Measurements from ENCODE around the gene VGLL1.

The VGLL1 gene

GRCh38 chrX:136582624-136583023 lies 50.6 kb downstream of the VGLL1 start:
- no peak overlapping the region for H3K4me3 ChIP-seq (ENCODE audit: low read depth, low read length)
- no peak for DNase-seq (ENCODE audit: low read depth)
- no peak for TF ChIP-seq CTCF (conservative IDR thresholded peaks at IDR 0.05; ENCODE audit: low read depth, low read length)

DNA sequence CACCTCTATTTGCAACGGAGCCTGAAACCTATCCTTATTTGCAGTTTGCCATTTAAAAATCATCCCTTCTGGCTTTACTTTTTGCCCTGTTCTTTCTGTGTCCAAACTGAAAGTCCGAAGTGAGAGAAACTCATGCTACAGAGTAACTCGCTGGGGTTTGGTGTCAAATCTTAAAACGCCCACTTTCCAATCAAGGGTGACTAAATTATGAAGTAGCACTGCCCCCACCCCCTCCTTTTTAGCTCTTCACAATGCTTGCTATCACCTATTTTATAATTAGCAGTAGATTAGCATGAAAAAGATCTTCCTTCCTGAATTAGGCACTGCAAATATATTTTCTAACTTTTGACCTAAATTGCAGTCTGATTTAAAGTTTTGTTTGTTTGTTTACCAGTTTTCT lies 52.5 kb downstream of the VGLL1 start:
- DNase-seq (ENCODE audit: low read depth) = no peak
- H3K4me3 ChIP-seq (ENCODE audit: low read depth, low read length) = no peak overlapping the region
- TF ChIP-seq CTCF (conservative IDR thresholded peaks at IDR 0.05; ENCODE audit: low read depth, low read length) = no peak

DNA sequence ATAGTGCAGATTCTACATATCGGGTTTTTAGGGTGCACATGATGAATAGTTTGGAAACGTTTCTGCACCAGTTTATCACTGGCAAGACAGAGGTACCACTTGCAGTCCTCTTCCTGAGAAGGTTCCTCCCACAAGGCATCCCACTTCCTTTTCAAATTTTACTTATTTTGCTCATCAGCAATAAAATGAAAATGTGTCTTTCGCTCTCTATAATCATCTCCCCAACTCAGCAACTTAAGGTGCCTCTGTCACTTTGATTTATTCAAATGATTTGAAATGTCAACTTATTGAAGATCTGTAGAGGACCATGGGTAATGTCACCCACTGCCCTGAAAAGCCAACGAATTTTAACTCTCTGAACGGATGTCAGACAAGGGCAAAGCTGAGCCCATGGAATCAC lies 53.2 kb downstream of the VGLL1 start:
- no peak for TF ChIP-seq CTCF (conservative IDR thresholded peaks at IDR 0.05; ENCODE audit: low read depth, low read length)
- DNase-seq (ENCODE audit: low read depth) = no peak
- no peak overlapping the region for H3K4me3 ChIP-seq (ENCODE audit: low read depth, low read length)

DNA sequence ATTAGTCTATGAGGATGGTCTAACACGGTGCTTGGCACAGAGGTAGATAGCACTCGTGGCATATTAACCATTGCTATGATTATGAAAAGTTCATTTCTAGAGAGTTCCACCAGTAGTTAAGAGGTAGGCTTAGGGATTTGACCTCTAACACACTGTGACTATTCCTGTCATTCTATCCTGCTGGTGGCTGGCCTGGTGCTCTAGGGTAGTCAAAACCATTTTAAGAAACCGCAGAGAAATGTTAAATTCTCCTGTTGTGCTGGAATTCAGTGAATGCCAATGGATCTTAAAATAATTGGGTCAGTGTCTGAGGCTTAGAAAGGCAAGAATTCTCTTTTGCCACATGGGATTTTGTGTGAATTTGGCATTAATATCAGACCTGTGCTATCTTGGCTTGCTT lies 53.9 kb downstream of the VGLL1 start:
- H3K4me3 ChIP-seq (ENCODE audit: low read depth, low read length) = no peak overlapping the region
- DNase-seq (ENCODE audit: low read depth) = no peak
- no peak for TF ChIP-seq CTCF (conservative IDR thresholded peaks at IDR 0.05; ENCODE audit: low read depth, low read length)

DNA sequence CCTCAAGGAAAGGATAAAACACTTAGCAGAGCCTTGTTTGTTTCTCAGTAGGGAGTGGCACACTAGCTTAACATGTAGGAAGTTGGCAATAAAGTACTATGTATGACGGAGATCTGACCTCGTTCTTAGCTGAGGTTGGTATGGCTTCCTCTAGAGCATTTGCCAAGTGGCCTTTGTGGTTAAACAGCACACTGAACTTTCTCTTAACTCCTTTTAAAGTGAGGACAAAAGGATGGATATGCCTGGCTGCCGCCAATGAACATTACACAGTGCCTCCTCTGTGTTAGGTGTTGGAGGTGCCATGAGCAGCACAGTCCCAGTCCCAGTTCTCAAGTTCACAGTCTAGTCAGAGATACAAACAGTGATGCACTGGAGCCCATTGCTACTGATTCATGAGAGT lies 54.4 kb downstream of the VGLL1 start:
- DNase-seq (ENCODE audit: low read depth) = peak; percentile 41
- no peak for TF ChIP-seq CTCF (conservative IDR thresholded peaks at IDR 0.05; ENCODE audit: low read depth, low read length)
- H3K4me3 ChIP-seq (ENCODE audit: low read depth, low read length) = no peak overlapping the region

- no peak for DNase-seq (ENCODE audit: low read depth)
- no peak for TF ChIP-seq CTCF (conservative IDR thresholded peaks at IDR 0.05; ENCODE audit: low read depth, low read length)
- no peak overlapping the region for H3K4me3 ChIP-seq (ENCODE audit: low read depth, low read length)
These were observed 55.5 kb downstream of the VGLL1 start for GRCh38 chrX:136587532-136587931.

- TF ChIP-seq CTCF (conservative IDR thresholded peaks at IDR 0.05; ENCODE audit: low read depth, low read length) = no peak
- no peak overlapping the region for H3K4me3 ChIP-seq (ENCODE audit: low read depth, low read length)
- DNase-seq (ENCODE audit: low read depth) = no peak
These were observed 56.0 kb downstream of the VGLL1 start for GRCh38 chrX:136588036-136588435.

All from choroid plexus epithelial cell (primary cell).